CD4-positive, alpha-beta T cell treated with Interleukin-17A for 1 hour (primary cell): ENCODE data around the gene EXOC4.
"Not testable (repeated sequence)": the region's sequence is repeated elsewhere in the genome, so short reads cannot be mapped to it uniquely, and the experiment has no call there.

Experiments
- DNase-seq: peaks from one replicate; pipeline ENCODE4 v3.0.0-alpha.2; 2020

The EXOC4 gene

DNA sequence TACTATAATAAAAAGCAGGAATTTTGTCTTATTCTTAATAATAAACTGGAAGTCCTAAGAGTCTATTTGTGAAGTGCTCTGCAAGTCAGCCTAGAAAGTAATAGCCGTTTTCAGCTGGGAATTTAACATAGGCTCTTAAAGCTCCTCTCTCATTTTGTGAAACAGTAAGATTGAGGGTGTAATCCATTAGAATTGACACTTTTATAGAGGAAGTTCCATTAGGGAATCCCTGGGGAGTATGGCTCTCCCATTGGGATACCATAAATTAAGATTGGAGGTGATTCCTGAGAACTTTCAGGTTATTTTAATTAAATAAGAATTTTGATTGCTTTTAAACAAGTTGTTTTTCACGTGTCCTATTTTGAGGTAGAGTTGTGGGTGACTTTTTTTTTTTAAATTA, 68.0 kb downstream of the EXOC4 start:
- DNase-seq, result no peak

DNA sequence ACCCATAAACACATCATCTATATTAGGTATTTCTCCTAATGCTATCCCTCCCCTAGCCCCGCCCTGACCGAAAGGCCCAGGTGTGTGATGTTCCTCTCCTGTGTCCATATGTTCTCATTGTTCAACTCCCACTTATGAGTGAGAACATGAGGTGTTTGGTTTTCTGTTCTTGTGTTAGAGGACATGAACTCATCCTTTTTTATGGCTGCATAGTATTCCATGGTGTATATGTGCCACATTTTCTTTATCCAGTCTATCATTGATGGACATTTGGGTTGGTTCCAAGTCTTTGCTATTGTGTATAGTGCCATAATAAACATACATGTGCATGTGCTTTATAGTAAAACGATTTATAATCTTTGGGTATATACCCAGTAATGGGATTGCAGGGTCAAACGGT, 68.5 kb downstream of the EXOC4 start:
- not testable (repeated sequence) for DNase-seq

DNA sequence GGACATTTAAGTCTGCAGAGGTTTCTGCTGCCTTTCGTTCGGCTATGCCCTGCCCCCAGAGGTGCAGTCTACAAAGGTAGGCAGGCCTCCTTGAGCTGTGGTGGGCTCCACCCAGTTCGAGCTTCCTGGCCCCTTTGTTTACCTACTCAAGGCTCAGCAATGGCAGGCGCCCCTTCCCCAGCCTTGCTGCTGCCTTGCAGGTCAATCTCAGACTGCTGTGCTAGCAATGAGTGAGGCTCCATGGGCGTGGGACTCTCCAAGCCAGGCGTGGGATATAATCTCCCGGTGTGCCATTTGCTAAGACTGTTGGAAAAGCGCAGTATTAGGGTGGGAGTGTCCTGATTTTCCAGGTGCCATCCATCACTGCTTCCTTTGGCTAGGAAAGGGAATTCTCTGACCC, 73.9 kb downstream of the EXOC4 start:
- DNase-seq, result not testable (repeated sequence)

DNA sequence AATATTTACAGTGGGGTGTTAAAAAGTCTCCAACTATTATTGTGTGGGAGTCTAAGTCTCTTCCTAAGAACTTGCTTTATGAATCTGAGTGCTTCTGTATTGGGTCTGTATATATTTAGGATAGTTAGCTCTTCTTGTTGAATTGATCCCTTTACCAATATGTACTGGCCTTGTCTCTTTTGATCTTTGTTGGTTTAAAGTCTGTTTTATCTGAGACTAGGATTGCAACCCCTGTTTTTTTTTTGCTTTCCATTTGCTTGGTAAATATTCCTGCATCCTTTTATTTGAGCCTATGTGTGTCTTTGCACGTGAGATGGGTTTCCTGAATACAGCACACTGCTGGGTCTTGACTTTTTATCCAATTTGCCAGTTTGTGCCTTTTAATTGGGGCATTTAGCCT, 75.1 kb downstream of the EXOC4 start:
- DNase-seq, result not testable (repeated sequence)

DNA sequence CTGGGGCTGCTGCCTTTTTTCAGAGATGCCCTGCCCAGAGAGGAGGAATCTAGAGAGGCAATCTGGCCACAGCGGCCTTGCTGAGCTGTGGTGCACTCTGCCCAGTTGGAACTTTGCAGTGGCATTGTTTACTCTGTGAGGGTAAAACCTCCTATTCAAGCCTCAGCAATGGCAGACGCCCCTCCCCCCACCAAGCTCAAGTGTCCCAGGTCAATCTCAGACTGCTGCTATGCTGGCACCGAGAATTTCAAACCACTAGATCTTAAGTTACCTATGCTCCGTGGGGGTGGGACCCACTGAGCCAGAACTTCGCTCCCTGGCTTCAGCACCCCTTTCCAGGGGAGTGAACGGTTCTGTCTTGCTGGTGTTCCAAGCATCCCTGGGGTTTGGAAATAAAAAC, 77.2 kb downstream of the EXOC4 start:
- DNase-seq, result no peak

DNA sequence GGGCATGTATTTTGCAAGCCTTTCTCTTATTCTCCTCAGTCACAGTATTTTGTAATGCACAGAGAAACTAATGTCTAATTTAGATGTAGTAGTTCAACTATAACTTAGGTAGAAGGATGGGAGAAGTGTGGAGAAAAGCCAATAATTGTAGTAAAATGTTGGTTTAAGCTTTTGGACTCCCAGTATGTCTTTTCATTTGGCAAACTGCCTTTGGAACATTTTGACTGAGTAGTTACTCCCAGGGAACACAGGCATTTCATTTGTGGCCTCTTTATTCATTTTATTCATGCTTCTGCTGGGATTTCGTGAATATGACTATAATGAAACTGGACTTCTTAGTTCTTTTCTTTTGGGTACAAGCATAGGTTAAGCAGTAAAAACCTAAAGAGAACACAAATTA, 79.0 kb downstream of the EXOC4 start:
- no peak for DNase-seq

DNA sequence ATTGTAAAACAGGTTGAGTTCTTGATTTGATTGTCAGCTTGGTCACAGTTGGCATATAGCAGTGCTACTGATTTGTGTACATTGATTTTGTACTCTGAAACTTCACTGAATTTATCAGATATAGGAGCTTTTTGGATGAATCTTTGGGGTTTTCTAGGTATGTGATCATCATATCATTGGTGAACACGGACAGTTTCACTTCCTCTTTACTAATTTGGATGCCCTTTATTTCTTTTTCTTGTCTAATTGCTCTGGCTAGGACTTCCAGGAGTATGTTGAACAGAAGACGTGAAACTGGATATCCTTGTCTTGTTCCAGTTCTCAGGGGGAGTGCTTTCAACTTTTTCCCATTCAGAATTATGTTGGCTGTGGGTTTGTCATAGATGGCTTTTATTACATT, 86.9 kb downstream of the EXOC4 start:
- DNase-seq, result no peak

DNA sequence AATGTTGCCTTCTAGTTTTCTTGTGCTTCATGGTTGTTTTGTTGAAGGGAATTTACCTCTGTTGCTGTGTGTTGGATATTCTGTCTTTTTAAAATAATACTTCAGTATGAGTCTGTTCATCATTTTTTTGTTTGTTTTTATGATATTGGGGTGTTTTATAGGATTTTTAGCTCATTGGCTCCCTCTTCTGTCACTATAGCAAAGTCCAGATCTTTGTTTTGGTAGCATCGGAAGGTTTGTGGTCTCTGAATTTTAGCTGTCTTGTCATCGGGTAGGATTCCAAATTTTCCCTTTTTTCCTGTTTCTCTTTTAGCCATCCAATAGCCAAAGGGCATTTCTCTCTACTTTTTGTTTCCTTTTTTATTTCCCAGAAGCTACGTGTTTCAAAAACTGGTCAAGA, 91.4 kb downstream of the EXOC4 start:
- DNase-seq, result no peak

DNA sequence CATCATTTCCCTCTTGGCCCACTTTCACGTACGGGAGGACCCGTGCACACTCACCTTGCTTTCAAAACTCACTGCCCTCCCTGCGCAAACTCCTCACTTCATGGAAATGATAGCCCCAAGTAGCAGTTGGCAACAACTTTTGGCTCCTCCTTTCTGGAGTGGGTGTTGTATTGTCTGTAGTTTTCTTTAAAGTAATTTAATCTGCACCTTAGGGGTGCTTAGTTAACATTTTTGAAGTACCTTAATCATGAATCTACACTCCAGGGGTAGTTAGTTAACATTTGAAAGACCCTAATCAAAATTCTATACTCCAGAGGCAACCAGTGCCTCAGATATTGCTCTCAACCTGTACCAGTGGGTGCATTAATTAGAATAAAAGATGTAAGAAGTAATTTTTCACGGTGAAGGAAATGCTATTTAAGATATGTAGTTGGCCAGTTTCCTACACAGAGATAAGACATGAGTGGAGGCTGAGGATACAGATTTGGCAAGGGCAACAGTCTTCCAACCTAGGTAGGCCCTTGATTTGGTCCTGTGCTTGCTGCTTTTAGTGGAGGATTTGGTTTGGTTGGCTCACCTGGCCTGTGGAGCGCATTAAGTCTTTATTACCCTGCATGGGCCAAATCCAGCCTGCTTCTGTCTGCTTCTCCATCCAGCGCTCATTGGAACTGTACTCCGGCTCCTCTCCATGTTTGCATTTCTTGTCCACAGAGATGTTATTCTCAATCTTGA, 93.0 kb downstream of the EXOC4 start:
- DNase-seq, result no peak

DNA sequence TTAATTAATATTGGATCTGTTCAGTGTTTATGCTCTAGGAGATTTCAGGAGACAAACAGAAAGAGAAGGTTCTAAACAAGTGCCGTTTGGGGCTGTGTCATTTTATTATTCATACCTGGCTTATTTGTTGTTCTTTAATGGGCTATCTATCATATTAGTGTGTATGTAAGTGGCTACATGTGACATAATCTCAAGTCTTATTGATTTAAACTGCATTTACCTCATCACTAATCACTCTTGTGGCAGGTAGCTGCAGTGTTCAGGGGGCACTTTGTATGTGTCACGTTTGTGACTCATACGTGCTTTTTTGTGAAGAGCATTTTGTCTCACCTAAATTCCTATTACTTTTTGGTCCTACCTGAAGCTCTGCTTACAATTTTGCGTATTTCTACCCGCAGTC, 95.4 kb downstream of the EXOC4 start:
- no peak for DNase-seq

DNA sequence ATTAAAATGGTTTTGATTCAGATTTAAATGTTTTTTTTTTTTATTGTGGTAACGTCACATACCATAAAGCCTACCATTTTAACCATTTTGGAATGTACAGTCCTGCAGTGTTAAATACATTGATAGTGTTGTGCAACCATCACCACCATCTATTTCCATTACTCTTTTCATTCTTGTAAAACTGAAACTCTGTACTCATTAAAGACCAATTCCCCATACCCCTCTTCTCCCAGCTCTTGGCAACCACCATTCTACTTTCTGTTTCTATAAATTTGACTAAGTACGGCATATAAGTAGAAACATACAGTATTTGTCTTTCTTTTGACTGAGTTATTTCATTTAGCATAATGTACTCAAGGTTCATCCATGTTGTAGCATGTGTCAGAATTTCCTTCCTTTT, 96.2 kb downstream of the EXOC4 start:
- no peak for DNase-seq

DNA sequence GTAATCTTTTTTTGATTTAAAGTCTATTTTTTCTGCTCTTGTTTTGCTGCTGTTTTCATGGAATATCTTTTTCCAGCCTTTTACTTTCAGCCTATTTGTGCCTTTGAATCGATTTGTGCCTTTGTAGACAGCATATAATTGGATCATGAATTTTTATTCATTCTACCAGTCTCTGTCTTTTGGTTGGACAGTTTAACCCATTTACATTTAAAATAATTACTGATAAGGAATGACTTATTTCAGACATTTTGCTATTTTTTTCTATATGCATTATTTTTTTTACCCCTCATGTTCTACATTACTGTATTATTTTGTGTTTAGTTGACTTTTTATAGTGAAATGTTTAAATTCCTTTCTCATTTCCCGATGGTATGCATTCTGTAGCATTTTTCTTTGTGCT, 99.6 kb downstream of the EXOC4 start:
- no peak for DNase-seq

DNA sequence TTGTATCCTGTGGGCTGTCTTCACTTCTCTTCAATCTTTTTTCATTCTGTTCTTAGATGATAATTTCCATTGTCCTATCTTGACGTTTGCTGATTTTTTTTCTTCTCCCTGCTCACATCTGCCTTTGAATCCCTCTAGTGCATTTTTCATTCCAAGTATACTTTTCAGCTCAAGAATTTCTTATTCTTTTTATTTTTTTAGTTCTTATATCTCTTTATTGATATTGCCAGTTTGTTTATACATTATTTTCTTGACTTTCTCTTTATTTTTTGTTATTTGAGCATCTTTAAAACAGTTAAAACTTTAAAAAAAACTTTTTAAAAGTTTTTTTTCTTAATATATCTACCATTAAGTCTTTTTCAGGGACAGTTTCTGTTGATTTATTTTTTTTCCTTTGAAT, 100.9 kb downstream of the EXOC4 start:
- no peak for DNase-seq

DNA sequence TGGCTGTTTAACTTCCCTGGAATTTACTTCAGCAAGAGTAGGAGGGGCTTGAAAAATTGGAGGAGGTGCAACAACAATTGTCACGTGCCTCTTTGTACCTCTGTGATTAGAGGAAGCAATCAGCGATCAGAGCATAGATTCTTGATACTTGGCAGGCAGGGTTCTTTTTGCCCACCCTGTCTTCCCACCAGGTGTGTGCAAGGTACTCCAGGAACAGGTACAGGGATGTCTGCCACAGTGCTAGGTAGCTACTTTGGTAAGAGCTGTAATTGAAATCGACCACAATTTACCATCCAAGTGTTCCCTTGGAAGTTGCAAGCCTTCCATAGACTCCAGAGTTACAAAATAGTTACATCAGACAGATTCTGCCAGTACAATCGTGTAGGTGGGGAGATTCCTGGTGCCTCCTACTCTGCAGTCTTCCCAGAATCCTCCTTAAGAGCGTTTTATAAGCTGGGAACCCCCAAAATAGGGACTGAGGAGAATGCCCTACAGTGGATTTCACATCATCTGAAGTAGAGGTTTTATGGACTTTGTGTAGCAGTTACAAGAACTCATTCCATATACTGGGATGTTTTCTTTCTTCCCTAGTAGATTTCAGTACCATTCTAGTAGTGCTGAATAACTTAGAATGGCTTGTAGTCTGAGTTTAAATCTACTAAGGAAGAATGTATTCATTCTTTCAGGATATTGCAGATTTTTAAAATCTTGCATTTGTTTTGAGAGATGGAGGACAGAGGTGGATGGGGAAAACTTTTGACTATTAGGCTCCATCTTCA, 101.9 kb downstream of the EXOC4 start:
- no peak for DNase-seq

DNA sequence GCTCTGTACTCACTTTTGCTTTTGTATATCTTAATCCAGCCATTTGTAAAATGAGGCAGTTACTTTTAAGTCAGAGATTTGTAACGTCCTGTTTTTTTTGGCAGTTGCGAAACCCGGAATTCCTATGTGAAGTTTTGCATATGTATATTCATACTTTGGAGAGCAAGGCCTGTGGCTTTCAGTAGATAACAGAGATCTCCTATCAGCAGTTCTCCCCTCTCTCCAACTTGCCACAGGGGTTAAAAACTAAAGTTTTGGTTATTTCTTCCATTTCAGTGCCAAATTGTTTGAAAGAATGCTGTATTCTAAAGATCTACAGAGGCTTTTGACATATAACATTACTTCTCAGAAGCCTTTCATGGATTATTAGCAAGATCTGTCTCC, 102.4 kb downstream of the EXOC4 start:
- no peak for DNase-seq

DNA sequence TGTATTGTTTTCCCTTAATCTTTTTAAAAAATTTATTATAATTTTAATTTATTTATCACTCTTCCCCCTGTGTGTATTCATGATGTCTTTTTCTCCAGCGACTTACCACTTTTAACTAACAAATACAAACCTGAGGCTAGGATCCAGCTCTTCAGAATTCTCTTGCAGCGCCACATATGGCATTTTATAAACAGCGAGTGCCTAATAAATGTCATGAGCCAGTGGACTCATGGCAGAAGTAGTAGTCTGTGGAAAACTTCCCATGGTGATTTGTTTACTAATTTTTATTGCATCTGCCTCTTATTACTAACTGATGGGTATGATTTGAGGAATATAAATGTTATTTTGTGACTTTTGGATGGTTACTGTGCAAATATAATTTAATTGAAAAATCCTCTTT, 102.9 kb downstream of the EXOC4 start:
- DNase-seq, result no peak

DNA sequence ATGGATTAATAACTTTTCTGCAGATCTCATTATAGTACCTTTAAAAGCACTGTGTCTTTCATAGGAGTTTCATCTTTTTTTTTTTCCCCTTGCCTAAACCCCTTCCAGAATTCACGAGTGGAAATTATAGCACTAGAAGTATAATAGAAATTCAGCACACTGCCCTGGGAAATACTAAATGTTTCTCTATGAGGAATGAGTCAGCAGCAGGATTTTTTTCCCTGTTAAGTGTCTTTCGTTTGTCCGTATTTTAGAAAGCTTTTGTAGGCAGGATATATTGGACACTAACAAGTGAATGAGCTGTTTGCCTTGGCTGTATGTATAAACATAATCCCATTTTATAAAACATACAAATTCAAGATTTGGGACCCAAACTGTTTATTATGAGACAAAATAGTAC, 105.8 kb downstream of the EXOC4 start:
- no peak for DNase-seq

DNA sequence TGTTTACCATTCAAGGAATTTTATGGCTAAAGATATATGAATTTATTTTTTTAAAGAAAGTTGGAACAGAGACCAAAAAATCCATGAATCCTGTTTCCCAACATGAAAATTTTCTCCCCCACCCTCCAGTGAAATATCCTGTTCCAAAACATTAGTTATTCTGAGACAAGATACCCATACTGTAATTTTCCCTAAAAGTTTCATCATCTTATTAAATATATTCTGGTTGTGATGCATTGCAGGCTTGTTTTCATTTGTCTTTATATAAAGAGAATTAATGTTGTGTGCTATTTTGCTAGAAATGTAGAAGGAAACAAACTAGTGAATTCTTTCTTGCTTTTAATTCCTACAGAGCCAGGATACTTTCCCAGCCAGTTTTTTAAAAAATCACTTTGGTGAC, 106.6 kb downstream of the EXOC4 start:
- no peak for DNase-seq

DNA sequence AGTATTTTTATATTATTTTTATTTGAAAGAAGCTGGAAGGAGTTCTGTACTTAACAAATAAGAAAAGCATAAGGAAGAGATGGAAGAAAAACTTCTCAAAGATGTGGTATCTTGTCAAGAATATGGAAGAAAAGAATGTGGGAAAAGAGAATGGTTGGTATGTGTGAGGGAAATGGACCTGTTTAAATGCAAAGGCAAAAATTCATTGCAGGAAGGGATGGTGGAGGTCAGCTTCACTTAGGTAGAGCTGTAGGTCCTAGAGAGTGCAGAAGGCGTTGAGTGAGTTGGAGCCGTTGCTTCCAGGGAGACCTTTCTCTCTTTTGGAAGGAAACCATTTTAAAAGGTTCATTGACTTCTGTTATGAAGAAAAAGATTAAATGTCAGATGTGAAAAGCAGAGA, 107.3 kb downstream of the EXOC4 start:
- DNase-seq, result no peak

DNA sequence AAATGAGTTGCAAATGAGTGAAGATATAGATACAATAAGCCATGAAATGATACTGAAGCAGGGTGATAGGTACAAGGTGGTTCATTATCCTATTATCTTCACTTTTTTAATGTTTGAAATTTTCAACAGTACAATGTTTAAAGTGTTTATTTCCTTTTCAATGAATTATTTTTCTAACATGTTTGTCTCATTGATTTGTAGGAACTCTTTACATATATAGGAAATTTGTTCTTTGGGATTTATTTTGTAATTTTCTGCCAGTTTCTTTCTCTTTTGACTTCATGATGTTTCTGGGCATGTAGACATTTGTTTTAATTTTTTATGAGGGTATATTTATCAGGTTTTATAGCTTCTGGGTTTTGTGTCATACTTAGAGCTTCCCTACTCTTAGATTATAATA, 108.9 kb downstream of the EXOC4 start:
- DNase-seq, result no peak

DNA sequence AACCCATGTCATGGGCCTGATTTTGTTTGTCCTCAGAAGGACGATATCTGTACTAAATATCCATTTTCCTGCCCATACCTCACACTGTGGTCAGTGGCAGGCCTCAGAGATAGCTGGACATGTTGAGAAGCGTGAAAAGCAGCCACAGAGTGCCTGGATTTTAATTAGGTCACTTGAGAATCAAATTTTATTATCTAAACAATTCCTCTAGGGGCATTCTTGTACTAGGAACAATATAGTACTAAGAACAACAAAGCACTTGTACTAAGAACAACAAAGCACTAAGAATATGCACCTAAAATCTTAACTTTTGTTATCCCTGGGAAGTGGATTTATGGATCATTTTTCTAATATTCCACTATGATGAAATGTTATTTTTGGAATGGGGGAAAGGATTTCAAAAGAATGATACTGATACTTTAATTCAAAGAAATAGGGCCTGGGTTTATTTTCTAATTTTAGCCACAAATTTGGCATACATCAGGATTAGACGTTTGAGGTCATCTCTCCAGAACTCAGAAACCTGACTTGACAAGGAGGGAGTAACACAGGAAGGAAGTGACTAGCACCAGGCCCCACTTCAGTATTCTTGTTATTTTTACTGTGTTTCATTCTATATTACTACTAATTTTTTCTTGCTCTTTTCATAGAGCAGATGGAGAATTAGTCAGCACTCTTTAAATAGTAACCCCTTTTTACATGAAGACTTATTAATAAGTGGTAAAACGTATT, 112.2 kb downstream of the EXOC4 start:
- no peak for DNase-seq

DNA sequence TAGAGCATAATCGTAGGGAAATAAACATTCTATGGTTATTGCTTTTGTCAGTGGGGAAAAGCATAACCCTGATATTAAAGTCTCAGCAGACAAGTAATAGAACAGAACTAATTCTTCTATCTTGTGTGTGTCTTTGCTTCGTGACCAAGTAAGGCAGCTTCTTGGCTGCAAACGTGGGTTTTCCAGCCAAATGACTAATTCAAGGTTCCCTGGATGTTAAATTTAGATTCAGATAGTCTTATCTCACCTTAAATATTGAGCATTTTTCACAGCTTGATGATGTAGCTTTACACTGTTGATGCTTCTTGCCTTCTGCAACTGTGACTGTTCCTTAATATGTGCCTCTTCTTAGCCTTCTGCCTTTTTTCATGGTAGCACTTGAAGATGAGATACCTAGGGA, 113.0 kb downstream of the EXOC4 start:
- no peak for DNase-seq

DNA sequence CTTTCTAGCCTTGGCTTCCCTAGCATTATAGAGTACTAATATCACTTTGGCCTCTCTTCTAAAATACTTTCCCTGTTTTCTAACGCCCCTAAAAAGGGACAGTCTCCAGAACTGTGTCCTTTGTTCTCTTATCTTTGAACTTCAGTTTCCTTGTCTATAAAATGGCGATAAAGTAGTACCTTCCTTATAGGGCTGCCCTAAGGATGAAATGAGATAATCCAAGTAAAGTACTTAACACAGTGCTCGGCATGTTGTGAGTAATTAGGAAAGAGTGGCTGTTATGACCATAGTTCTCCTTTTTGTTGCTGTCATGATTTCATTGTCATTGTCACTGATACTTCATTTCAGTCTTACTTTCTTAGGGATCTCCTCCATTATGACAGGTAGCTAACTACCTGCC, 114.7 kb downstream of the EXOC4 start:
- DNase-seq, result no peak

DNA sequence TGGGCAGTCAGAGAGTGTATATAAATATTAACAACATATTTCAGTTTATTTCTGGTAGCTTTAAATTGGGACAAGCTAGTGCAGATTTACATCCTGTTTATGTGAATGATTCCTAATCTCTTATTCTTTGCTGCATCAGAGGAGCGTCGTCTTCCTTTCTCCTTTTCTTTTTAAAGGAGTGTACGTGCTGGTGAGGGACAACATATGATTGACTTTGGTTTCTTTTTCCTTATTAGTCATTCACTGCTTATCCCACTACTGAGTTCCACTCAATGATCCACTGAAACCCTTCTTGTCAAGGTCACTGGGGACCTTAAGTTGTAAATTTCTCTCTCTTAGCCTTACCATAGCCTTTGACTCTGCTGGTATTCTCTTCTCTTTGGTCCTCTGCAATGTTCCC, 116.3 kb downstream of the EXOC4 start:
- no peak for DNase-seq
